ENCODE data around the gene SPDYE1.

The SPDYE1 gene

DNA sequence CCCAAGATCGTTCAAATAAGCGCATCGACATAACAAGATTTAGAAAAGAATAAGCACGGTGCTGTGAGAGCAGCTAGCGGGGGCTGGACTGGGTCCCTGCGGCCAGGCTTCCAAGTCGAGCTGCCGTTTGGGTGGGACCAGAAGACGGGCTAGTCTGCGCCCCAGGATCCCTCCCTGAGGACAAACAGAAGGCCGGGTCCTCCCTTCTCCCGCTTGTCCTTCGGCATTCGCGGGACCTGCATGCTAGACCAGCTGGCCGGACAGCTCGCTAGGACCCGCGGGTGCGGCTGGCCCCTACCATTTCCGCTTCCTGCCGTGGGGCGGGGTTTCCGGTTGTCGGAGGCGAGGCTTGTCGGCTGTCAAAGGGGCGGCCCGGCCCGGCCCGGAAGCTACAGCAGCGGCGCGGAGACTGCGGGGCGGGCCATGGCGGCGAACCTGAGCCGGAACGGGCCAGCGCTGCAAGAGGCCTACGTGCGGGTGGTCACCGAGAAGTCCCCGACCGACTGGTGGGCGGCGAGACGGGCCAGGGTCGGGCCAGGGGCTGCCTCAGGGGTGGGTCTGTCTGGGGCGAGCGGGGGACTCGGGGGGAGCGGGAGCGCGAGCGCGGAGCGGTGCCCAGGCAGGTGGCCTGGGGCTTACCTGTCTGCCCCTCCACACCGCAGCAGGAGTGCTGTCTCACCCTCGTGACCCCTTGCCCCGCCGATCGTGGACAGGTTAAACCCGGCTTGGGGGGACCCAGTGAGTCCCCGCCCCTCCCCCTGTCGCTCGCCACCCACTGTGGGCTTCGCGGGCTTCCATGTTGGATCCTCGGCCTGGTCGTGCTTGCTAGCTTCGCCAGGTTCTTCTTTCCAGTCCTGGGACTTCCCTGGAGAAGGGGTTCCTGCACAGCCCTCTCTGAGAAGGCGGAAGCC lies 46.9 kb downstream of the SPDYE1 start, which contains the start of gene DBNL:
Gene DBNL (plus strand): TSS at position 388 of the 911 bp plus-strand sequence. CDS start 36 bp downstream, at position 424.
- DNase-seq: peak; percentile 81

DNA sequence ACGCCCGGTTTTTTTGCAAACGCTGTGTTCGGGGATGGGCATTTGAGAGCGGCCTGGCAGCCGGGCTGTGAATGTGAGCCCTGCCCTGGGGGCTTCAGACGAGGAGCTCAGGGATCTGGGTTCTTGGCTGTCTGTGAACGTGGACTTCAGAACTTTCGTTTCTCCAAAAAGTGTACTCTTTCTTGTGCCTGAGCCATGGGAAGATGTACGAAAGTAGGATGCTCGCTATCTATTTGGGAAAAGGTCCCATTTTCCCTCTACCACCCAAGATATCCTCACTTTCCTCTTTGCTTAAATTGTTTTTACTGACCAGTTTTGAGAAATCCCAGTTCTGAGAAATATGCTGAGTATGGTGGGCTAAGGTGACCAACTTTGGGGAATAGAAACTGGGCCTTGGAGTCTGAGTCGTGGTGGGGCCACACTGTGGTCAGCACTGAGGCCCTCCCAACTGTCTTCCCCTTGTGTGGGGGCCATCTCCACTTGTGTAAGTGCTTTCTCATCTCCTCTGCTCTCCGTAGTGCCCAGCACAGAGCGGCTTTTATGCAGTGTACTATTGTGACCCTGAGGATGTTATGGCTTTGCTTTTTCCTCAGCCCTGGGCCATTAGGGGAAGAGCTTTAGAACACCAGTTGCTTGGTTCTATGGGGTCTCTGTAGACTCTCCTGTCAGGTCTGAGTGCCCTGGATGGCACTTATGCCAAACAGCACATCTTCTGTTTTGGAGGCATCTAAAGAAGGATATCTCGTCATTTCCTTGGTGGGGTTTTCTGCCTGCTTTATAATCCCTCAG lies 47.7 kb downstream of the SPDYE1 start:
- no peak for DNase-seq

DNA sequence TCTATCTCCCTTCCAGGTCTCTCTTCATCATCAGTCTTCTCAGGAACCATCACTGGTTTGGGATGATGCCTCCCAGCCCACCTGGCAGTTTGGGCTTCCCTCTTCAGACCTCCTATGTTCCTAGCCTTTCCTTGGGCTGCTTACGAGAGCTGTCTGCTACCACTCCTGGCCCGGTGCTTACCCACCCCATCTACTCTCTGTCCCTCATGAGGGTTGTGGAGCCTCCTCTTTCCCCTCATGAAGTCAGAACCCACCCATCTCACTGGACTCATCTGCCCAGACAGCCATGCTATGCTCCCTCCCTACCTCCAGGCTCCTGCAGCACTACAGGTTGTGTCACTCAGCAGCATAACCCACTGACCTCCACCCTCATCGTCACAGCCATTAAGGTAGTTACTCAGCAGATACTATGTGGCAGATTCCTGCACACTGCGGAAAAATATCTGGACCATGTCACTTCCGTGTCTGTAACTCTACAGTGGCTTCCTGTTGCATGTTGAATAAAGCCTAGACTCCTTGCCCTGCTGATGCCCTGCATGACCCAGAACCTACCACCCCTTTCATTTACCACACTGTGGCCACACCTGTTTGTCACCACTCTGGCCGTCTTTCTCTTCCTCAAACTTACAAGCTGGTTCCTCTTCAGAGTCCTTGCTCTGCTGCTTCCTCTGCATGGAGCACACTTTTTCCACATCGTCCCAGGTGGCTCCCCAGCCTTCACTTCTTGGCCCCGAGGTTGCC lies 48.8 kb downstream of the SPDYE1 start:
- DNase-seq: no peak

DNA sequence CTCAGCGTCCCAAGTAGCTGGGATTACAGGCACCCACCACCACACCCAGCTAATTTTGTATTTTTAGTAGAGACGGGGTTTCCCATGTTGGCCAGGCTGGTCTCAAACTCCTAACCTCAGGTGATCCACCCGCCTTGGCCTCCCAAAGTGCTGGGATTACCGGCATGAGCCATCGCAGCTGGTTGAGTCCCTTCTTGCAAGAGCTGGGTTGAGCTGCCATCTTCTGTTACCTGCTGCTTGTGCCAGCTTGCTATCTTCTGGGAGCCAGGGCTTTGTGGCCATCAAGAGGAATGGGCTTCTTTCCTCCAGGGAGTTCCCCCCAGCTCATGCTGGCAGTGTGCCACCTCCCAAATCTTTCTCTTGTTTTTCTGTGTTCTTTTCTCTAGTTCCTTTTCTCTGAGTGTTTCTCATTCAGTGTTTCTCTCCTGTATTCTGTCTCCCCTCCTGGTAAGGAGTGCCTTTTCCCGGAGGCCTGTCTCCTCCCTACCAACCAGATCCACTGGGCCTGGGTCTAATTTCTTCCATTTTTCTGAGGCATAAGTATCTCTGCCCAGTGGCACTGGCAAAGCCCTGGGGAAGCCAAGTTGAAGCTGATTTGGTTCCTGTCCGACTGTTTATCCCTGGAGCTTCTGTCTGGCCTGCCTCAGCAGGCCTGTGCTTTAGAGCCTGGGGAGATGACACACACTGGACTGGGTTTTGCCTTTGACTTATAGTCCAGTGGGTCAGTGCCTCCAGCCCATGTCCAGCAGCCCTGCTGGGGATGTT lies 50.5 kb downstream of the SPDYE1 start:
- DNase-seq: no peak

GRCh38 chr7:44050121-44050914 lies 52.6 kb downstream of the SPDYE1 start:
- no peak for DNase-seq

- no peak for DNase-seq
Measured at GRCh38 chr7:44050915-44051560, 53.3 kb downstream of the SPDYE1 start.

DNA sequence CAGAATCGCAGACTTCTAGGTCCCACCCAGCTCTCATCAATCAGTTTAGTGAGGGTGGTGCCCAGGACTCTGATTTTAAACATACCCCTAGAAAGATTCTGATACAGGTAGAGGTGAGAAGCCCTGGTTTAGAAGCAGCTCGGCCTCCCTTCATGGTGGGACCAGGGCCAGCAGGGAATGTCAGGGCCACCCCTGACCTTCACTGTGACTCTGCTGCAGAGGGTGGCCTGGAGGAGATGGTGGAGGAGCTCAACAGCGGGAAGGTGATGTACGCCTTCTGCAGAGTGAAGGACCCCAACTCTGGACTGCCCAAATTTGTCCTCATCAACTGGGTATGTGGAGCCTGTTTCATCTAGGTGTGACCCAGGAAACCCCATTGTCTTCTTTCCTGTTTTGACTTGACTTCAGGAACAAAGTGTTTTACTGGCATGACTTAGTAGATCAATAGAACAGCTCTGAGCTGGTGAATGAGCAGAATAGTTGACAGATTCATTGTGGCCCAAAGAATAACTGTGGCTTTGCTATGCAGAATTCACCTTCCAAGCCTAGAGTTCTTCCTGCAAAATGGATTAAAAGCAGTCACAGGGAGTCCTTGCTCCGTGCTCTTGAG lies 54.0 kb downstream of the SPDYE1 start:
- no peak for DNase-seq

DNA sequence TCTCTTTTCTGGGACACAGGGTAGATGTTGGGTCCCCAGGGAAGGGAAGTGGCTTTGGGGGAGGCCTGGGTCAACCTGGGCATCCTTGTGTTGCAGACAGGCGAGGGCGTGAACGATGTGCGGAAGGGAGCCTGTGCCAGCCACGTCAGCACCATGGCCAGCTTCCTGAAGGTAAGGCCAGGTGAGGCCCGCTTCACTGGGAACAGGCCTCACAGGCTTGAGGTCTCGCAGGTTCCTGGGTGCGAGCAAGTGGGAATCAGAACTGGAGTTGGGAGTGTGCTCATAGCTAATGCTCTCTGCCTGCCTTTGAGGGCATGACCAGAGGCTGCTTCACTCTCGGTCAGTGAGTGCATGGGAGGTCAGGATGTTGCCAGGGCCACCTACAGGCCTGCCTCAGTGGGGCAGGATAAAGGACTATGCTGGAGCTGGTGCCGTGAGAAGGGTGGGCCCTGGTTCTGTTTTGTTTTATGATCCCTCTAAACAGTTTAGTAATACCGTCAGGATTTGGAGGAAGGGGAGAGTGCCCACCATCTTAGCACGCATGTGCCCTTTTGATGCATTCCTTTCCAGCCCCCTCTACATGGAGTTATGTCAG lies 55.2 kb downstream of the SPDYE1 start:
- no peak for DNase-seq

GRCh38 chr7:44056681-44057080 lies 59.0 kb downstream of the SPDYE1 start:
- no peak for DNase-seq

DNA sequence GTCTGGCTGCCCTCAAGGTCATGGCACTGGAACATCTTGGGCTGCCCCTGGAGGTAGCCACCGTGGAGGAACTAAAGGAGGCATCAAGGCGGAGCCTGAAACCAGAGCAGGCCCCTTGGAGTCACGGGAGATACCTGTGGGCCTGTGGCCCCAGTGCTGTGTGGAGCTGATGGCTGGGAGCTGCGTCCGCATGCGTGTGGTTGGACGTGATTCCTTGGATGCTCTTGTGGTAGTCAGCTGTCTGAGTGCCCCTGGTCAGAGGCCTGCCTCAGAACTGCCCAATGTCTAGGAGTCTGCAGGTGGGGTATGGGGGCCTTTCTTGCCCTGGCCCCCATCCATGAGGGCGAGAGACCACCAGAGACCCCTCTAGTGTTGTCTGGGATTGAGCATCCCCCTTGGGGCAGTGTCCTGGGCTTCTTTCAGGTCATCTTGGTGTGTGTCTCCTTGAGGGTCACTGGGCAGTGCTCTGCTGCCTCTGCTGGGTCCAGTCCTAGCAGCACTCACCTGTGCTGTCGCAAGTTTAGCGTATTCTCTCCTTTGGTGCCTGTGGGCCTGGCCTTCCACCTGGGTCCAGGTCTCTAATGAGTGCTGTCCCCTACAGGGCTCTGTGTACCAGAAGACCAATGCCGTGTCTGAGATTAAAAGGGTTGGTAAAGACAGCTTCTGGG lies 59.6 kb downstream of the SPDYE1 start:
- no peak for DNase-seq

DNA sequence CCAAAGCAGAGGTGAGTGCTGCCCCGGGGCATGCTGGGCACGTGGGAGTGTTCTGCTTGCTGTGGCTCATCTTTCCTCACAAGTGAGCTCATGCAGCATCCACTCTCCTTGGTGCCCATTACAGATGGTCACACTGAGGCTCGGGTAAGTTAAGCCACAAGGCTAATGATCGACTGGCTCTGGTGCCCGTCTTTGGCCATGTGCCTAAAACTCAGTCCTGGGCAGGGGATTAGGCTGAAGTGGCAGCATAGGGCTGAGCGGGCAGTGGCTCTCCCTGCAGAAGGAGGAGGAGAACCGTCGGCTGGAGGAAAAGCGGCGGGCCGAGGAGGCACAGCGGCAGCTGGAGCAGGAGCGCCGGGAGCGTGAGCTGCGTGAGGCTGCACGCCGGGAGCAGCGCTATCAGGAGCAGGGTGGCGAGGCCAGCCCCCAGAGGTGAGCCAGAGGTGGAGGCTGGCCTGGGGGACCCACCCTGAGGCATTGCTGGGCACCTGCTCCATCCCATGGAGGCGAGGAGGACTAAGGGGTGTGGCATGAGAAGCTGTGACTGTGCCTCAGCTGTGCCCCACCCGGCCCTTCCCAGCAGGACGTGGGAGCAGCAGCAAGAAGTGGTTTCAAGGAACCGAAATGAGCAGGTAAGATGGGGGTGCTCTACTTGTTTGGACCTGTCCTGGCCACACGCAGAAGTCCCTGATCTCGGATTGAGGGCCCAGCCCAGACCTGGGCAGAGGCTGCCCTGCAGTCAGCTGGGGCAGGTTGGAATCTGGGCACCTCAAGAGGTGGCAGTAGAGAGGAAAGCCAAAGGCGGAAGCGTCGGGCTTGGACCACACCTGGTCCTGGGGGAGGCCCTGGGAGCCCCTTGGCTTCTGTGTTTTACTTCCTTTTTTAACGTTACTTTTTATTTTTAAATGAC lies 60.4 kb downstream of the SPDYE1 start:
- DNase-seq: no peak

- no peak for DNase-seq
Measured at GRCh38 chr7:44058759-44059218, 61.1 kb downstream of the SPDYE1 start.

GRCh38 chr7:44059219-44060090 lies 61.8 kb downstream of the SPDYE1 start:
- no peak for DNase-seq

Data from right kidney (tissue), 1 donor.